ENCODE data around the gene KLHL12. TPM values are rescaled to one million over a fixed set of nuclear protein-coding genes. Genes with fewer than 3 reads are reported as not detected.

Gene KLHL12
- total RNA-seq, 1 donor from 2014 or later: 24.0 TPM

GRCh38 chr1:202858789-202859414 lies 68.1 kb downstream of the KLHL12 start:
- TF ChIP-seq, protein P1, sequence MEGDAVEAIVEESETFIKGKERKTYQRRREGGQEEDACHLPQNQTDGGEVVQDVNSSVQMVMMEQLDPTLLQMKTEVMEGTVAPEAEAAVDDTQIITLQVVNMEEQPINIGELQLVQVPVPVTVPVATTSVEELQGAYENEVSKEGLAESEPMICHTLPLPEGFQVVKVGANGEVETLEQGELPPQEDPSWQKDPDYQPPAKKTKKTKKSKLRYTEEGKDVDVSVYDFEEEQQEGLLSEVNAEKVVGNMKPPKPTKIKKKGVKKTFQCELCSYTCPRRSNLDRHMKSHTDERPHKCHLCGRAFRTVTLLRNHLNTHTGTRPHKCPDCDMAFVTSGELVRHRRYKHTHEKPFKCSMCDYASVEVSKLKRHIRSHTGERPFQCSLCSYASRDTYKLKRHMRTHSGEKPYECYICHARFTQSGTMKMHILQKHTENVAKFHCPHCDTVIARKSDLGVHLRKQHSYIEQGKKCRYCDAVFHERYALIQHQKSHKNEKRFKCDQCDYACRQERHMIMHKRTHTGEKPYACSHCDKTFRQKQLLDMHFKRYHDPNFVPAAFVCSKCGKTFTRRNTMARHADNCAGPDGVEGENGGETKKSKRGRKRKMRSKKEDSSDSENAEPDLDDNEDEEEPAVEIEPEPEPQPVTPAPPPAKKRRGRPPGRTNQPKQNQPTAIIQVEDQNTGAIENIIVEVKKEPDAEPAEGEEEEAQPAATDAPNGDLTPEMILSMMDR (IDR thresholded peaks at IDR 0.05): no peak
- Mint-ChIP-seq H3K4me3 (ENCODE audit: unreplicated experiment) (no peak overlapping the region), H3K9me3 (ENCODE audit: low read depth) (no peaks in the 10 kb centered on the region), H3K27ac (ENCODE audit: unreplicated experiment) (no peak overlapping the region), H3K4me1 (ENCODE audit: low read depth) (peaks cover 13% of the 10 kb centered on the region), H3K27me3 (ENCODE audit: low read depth) (no peaks in the 10 kb centered on the region), H3K36me3 (ENCODE audit: low read depth) (no peaks in the 10 kb centered on the region)
- no peak for DNase-seq (ENCODE audit: low spot score)

DNA sequence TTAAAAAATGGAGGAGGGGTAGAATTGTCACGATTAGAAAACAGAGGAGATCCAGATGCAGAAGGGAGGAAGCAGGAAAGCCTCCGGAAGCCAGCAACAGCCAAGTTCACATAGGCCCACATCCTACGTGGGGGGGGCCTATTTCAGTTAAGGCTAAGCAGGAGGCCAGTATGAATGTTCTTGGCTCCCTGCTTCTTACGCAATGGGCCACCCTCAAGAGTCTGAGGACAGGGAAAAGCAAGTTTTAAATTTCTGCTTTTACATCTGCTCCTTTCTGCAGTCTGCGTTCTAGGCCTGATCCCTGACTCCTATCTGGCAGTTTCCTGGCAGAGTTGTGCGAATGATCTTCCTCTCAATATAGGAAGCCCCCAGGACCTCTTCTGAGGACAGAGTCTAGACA lies 68.7 kb downstream of the KLHL12 start:
- no peak overlapping the region for H3K27ac Mint-ChIP-seq (ENCODE audit: unreplicated experiment)
- H3K4me3 Mint-ChIP-seq (ENCODE audit: unreplicated experiment): no peak overlapping the region
- no peaks in the 10 kb centered on the region for H3K27me3 Mint-ChIP-seq (ENCODE audit: low read depth)

DNA sequence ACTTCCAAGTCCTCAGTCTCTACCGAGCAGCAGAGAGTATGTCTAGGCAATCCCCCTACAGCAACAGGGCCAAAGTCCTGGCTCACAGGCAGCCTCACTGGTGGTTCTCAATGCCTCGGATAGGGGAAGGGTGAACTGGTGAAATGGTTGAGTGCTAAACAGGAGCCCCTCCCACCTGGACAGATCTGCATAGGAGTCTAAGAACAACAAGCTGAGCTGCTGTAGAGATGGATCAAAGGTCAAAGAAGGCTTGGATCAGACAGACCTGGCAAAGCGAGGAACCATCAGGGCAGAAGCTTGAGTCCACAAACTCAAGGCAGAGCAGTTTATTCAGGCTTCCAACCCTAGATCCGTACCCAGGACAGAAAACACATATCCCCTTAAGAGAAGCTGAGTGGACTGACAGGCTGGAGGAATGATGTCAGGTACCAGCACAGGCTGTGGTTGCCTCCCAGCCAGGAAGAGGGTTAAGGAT lies 69.9 kb downstream of the KLHL12 start:
- Mint-ChIP-seq H3K27ac (ENCODE audit: unreplicated experiment) (no peak overlapping the region), H3K27me3 (ENCODE audit: low read depth) (no peaks in the 10 kb centered on the region), H3K36me3 (ENCODE audit: low read depth) (no peaks in the 10 kb centered on the region), H3K4me3 (ENCODE audit: unreplicated experiment) (no peak overlapping the region), H3K4me1 (ENCODE audit: low read depth) (peaks cover 11% of the 10 kb centered on the region), H3K9me3 (ENCODE audit: low read depth) (no peaks in the 10 kb centered on the region)
- DNase-seq (ENCODE audit: low spot score): no peak
- TF ChIP-seq, protein P1 (IDR thresholded peaks at IDR 0.05): no peak

More for the DNA sequence above, 68.7 kb downstream of the KLHL12 start:
- H3K4me1 Mint-ChIP-seq (ENCODE audit: low read depth): peaks cover 13% of the 10 kb centered on the region
- TF ChIP-seq, protein P1 (IDR thresholded peaks at IDR 0.05): no peak
- no peak for DNase-seq (ENCODE audit: low spot score)
- no peaks in the 10 kb centered on the region for H3K36me3 Mint-ChIP-seq (ENCODE audit: low read depth)
- no peaks in the 10 kb centered on the region for H3K9me3 Mint-ChIP-seq (ENCODE audit: low read depth)

DNA sequence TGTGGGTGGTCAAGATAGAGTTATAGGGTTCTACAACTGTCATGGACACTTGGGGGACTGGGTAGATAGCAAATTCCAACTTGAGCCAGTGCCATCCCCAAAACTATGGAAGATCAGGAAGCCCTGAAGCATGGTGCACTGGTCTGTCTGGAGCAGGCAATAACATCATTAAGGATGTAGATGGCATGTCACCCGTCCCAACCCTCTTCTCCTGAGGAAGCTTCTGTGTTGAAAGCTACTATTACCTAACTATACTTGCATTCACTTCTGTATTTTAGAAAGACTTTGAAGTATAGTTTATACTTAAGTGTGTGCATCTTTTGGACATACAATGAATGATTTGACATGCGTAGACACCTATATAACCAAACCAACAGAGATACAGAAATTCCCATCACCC lies 71.0 kb downstream of the KLHL12 start:
- Mint-ChIP-seq H3K4me1 (ENCODE audit: low read depth) (peaks cover 5% of the 10 kb centered on the region), H3K27me3 (ENCODE audit: low read depth) (no peaks in the 10 kb centered on the region), H3K4me3 (ENCODE audit: unreplicated experiment) (no peak overlapping the region), H3K36me3 (ENCODE audit: low read depth) (no peaks in the 10 kb centered on the region), H3K27ac (ENCODE audit: unreplicated experiment) (no peak overlapping the region), H3K9me3 (ENCODE audit: low read depth) (no peaks in the 10 kb centered on the region)
- TF ChIP-seq, protein P1 (IDR thresholded peaks at IDR 0.05): no peak
- DNase-seq (ENCODE audit: low spot score): no peak

DNA sequence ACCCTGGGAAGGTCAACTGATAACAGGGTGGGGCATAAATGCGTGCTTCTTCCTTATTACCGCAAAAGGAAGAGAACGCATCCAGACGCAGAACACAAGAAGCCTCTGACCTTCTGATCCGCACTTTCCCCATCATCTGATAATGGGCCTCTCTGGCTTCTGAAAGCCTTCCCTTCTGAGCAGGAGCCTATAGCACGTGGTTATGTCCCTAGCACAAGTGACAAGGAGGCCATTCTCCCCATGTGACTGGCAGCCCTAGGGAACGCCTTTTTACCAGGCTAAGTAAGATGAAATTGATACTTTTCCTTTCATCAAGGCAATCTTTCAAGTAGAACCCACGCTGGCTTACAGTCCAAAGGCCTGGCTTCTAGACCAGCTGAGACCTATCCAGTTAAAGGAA lies 72.2 kb downstream of the KLHL12 start:
- Mint-ChIP-seq H3K9me3 (ENCODE audit: low read depth) (no peaks in the 10 kb centered on the region), H3K27me3 (ENCODE audit: low read depth) (no peaks in the 10 kb centered on the region), H3K27ac (ENCODE audit: unreplicated experiment) (no peak overlapping the region), H3K4me3 (ENCODE audit: unreplicated experiment) (no peak overlapping the region), H3K4me1 (ENCODE audit: low read depth) (no peaks in the 10 kb centered on the region), H3K36me3 (ENCODE audit: low read depth) (no peaks in the 10 kb centered on the region)
- TF ChIP-seq, protein P1 (IDR thresholded peaks at IDR 0.05): no peak
- no peak for DNase-seq (ENCODE audit: low spot score)
